Activated CD4-positive, alpha-beta T cell treated with anti-CD3 and anti-CD28 coated beads, Interleukin-2, amount 50 U/mL, for 16 hours (primary cell): ENCODE results near the gene CLHC1.

Experiments used
- DNase-seq: peaks from one replicate; pipeline ENCODE4 v3.0.0-alpha.2; 2020

Gene CLHC1

DNA sequence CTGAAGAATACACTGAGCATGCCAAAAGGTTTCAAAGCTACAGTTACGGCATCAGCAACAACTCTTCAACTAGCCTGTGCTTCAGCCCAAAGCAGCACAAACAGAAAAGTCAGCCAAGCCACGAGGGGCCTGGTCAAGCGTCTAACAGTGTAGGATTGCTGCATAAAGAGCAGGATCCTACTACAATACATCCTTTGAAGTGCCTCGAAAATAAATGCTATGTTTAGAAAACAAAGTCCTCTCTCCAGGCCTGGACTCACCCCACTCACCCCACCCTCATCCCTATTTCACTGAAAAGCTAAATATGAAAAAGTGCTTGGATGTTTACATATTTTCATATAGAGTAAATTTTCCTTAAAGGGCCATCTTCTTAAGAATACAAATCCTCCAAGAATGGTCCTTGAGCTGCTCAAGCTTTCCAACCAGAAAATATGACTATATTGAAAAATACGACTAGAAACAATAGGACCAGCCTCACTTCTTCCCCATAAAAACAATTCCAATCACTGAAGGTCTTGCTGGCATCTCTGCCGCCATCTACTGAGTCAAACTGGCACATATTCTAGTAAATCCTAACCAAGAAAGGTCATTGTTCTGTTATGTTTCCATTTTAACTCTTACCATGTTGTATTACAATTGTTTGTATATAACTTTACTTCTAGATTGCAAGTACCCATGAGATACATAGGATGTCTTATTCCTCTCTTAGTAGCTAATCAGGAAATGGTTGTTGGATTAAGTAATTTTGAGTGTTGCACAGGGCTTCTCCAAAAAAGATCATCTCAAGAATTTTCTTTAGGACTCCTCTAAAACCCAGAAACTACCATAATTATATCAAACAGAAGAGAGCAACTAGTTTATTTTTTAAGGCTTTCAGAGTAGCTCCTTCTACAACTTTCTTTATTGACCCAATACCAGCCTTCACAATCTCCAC, 63.6 kb downstream of the CLHC1 start:
- peak; percentile 45 for DNase-seq

DNA sequence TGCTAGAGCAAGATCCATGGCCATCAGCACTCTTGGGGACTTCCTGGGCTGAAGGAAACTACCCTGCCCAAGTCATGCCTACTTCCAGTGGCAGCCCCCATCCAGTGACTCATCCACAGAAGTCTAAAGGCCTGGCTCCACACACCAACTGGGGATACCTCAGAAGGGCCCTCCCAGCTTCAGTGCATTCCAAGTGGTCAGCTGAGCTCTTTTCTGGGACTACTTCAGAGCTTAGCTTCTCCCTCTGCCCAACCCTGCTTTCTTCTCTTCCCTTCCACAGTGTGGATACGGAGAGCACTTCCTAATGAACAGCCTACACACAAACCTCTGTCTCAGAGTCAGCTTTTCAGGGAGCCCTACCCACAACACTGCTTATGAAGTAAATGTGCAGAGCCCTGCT, 66.5 kb downstream of the CLHC1 start:
- DNase-seq: no peak

DNA sequence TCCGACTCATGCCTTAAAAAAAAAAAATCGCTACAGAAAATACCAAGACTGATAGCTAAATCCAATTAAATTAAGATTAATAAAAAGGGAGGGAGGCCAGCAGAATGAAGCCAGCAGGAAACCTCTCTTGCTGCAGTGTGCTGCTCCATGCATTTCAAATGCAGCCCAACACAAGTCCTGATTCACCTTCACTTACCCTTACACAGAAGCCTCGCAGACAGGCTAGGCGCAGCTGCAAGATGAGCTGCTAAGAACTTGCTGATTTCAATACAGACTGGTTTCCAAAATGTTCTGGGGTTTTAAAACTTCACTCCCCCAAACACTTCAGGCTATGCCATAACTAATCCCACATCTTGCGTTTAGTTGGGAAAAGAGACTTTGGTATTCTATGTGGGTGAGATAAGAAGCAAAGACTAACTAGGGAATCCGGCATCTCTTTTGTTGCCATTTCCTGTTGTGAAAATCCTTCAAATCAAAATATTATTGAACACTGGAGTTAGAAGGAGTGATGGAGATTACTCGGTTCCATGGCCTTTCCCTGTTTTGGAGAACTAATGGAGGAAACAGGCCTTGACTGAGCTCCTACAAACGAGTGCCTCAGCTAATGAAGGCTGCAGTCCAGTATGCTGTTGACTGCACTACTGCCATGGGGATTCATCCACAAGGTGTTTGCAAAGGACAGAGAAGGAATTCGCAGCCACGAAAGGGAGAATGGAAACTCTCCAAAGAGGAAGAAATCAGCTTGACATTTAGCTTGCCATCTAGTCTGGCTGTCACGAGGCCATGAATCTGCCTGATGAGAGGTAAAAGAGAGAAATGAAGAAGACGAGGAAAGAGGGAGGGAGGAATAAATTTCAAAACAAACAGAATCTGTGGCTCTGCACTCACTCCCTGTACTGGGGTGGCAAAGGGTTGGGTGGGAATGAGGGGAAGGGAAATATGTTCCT, 67.3 kb downstream of the CLHC1 start:
- DNase-seq: no peak

DNA sequence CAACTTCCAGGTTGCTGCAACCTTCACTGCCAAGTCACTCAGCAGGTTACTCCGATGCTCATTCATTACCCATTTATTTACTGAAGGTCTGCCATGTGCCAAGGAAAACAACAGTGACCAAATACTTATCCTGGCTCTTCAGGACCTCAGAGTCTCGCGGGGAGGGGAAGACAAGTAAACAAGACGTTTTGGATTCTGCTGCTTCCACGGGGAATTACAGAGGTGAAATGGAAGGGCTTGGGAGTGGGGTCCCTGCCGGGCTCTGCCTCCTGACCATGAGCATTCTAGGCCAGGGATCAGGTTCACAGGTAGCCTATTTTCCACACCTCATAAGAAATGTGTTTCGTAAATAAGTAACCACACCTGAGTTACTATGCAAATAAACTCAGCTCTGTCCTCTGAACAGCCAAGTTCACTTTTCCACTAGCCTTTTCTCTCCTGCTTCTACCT, 68.1 kb downstream of the CLHC1 start:
- no peak for DNase-seq

DNA sequence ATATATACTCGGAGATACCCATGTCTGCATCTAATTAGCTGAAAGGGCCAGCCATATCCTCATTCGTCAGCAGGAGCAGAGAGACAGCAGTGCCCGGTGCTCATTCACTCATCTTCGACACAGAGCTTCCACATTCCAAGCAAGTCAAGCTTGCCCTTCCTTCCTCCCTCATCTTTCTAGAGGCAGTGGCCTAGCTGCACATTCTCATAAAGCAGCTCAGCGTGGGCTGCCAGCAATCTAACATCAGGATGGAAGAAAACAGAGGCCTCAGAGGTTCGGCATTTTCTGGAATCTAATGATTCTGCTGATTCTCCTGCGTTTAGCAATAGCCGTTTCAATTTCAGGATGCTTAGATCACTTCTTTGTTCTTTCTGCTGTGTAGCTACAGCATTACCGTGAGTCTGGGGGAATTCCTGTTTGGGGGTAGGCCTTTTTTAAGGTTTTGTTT, 68.8 kb downstream of the CLHC1 start:
- no peak for DNase-seq

DNA sequence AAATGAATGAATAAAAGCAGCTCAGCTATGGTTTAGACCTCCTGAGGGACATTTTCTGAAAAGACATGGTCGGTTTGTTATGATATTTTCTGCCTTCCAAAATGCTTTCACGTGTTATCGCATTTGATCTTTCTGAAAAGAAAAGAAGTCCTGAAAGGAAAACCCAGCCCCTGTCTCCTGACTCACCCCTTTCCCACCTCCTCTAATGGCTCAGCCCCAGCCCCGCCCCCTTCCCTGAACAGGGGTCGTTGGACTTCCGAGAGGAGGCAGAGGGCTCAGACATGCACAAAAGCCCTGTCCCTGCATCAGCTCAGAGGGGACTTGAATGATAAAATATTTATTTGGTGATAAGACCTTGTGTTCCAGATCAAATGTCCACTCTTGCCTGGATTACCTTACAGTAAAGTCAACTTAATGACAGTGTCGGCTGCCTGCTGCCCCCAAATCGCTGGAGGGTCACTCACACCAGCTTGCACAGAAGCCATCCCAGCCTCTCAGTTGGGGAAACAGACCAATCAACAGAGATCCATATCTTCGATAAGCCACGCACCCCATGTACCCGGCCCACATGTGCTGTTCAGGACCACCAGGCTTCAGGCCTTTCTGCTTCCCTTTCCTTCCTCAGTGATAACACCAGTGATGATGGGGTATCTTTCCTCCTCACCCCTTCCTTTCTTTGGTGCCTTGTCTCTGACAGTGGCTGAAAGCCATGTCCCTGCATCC, 69.6 kb downstream of the CLHC1 start:
- DNase-seq: no peak

DNA sequence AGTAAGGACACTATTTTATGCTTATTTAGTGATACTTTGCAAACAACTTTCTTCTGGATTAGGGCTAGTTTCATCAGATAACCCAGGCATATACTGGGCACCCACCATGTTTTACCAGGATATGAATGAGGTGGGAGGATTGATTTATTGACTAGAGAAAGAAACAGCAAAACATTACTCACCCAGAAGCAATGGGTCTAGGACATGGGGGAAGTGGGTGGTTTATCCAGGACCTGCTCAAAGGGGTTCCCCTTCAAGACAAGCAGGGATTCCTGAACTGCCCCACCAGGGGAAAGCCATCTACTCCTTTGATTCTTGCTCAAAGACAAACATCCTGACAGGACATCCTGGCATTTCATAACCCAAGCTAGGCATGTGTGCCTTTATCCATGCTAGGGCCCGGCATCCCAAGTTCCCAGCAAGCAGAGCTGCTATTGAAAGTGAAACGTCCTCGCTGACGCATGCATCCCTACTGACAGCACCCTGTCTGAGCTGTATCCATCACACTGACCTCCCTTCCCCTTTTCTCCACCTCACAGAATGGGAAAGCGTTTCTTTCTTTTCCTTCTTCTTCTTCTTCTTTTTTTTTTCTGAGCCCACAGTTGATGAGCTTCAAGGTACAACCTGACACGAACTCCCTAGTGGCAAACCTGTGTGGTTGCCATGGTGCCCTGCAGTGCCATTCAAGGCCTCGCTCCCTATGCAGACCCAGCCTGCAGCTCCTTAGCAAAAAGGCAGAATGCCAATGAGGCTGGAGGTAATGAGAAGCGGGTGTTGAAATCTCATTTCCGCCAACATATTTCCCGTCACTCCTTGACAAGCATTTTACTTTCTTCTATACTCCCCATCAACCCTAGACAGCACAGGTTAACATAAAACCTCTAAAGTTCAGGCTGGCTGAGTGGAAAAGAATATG, 70.5 kb downstream of the CLHC1 start:
- DNase-seq: no peak

DNA sequence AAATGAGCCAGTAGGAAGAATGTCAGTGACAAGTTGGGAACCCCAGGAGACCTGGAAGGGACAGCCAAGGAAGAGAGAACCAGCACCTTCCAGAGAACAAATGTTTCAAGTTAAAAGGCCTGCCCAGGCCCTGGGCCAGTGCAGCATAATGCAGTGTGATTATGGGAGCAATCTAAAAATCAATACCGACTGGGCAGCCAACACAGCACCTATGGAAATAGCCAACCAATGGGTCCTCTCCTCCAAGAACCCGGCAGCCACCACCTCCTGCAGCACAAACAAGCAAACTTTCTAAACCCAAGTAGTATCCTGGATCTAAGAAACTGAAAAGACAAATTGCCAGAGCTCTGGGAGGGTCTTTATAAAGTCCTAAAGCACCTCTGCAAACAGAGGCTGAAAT, 71.7 kb downstream of the CLHC1 start:
- no peak for DNase-seq

DNA sequence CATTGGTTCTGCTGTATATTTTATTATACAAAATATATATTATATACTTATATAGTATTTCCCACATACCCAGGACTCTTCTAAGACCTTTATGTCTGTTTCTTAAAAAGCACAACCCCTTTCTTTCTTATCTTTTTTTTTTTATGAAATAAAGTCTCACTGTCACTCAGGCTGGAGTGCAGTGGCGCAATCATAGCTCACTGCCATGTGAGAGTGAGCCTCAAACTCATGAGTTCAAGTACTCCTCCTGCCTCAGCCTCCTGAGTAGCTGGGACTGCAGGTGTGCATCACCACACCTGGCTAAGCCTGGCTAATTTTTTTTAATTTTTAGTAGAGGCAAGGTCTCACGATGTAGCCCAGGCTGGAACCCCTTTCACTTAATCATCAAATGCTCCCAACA, 72.3 kb downstream of the CLHC1 start:
- no peak for DNase-seq

DNA sequence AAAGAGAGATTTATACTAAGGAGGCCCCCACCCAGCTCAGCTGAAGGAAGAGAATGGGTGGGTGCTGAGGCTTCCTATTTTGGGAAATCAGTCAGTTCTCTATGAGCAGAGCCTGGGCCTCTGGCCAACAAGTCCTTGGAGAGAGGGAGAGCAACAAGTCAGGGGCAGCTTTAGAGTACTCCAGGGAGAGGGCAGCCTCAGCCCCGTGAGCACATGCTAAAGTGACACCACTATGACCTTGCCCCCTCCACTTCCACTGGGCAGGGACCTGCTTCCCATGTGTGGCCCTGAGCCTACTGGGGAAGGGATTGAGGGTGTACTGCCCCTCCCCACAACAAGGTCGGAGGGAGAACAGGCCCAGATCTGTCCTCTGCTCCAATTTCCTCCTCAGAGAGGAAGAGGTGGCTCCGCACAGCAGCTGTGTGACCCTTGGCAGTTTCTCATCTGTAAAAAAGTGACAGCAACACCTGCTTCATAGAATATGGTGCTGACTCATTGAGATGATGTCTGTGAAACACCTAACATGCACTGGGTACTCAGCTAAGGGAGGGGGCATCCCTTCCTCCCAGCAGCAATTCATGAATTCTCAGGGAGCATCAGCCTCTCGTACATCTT, 72.9 kb downstream of the CLHC1 start:
- DNase-seq: no peak

DNA sequence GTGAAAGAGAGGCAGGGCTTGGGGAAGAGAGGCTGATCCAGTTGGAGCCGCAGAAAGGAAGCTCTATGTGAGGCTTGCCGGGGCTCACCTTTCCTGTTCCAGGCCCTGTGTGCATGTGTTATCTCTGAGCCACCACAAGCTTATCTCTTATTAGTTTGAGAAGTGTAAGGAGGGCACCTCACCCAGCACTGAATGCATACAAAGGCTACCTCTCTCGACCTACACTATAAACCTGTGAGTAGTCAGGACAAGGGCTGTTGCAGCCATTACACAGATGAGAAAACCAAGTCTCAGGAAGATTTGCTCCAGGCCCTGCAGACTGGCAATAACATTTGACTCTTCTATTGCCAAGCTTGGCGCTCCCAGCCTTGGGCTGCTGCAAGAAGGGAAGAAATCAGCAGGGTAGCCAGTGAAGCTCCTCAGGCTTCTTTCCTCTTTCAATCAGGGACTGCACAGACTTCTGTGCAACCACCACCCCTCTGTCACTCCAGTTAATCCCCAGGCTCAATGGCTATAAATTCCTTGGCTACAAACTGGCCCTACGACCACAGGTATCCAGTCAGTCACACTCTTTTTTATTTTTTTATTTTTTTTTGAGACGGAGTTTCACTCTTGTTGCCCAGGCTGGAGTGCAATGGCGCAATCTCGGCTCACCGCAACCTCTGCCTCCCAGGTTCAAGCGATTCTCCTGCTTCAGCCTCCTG, 73.8 kb downstream of the CLHC1 start:
- DNase-seq: no peak

DNA sequence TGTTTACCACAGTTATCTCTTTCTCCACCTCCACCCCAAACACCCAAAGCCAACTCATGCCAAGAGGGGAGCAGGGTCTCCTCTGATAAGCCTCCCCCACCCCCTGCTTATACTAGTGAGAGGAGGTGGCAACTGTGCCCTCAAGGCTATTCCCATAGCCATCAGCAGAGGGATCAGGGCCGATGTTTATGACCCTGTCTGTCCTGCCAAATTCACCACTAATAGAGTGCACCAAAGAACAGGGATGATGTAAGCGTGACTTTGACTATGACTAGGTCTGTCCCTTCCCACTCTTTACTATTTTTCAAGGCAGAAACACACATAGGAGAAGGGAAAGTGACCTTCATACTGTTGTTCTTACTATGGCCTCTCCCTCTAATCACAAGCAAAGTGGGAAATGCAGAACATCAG, 74.6 kb downstream of the CLHC1 start:
- peak; percentile 21 for DNase-seq

DNA sequence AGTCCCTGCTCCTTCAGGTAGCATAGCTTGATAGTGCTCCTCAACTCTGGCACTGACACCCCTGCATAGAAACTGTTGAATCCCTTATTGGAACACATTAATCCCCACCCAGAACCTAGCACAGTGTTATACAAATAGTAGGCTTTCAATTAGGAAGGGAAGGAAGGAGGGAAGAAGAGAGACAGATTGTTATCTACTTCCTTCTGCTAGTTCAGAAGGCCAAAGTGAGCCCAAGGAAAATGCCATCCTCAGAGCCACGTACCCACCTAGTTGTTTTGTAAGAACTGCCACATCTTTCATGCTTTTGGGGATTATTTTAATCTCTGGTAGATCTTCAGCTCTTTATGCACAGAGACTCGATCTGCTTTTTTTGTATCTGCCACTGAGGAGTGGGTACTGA, 75.1 kb downstream of the CLHC1 start:
- DNase-seq: no peak

DNA sequence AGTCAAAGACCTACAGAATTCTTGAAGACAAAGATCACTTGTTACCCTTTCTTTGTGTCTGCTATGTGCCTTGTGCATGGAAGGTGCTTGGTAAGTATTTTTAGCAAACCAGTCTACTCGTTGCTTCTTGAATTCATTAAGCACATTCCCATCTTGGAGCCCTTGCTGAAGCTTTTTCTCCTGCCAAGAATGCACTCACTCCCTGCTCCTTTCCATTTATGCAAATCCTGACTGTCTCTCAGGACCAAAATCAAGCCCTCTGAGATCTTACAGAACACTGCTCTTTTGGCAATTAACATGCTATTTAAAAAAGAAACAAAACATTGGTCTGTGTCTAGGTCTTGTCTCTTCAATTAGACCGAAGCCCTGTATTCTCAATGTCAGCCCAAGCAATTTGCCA, 75.8 kb downstream of the CLHC1 start:
- DNase-seq: no peak

DNA sequence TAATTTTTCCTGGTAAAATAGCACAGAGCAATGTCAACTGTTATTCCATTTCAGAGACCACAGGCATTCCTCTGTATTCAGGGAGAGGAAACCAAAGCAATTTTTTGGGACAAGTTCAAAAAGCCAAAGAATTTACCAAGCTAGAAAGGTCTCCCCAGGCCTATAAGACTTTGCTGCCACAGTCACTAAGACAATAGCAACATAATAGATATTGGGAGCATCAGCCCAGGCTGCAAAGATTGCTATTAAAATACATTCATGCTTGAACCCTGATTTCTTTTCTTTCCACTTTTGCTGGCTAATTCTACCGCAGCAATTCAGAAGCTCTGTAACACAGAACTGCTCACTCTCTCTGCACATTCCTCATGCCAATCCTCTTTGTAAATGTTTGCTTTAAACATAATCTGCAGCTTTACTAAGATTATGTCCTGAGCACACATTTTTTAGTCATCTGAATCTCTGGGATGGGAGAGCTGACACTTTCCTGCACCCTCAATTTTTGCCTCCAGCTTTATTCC, 76.3 kb downstream of the CLHC1 start:
- DNase-seq: no peak

DNA sequence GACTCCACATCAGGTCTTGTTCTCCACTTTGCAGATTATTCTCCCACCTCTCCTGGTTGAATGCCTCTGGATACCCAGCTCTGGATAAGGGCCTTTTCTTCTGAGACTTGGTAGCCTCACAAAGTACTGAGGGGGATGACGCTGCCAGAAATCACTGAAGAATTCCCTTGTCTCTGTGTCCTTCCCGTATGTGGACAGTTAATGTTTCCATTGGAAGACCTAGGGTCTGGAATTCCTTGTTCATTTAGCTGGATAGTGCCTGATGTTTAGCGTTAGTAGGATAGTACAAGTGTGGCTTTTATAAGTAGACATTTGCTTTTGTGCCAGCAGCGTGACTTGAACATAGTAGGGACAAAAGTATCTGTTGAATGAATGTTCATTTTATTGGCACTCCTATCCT, 76.9 kb downstream of the CLHC1 start:
- DNase-seq: no peak

DNA sequence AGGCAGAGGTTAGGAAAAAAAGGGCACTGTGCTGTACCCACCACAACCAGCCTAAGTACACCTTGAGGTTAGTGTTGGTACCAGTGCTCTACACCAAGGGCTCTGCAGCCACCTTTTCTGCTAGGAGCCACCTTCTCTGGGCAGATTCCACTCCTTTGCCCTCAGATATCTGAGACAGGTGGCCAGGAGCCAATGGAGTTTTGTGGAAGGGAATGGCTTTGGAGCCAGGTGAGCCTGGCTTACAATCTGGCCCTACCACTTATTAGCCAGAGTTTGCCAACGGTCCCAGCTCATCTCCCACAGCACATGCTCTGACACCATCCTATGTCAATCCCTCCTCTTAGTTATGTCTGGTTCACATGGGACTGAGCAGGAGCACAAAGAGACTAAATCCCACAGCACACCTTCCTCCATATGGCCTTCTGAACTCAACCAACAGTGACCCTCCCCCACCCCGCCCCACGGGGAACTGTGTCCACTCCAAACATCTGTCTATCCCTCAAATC, 77.5 kb downstream of the CLHC1 start:
- DNase-seq: no peak

DNA sequence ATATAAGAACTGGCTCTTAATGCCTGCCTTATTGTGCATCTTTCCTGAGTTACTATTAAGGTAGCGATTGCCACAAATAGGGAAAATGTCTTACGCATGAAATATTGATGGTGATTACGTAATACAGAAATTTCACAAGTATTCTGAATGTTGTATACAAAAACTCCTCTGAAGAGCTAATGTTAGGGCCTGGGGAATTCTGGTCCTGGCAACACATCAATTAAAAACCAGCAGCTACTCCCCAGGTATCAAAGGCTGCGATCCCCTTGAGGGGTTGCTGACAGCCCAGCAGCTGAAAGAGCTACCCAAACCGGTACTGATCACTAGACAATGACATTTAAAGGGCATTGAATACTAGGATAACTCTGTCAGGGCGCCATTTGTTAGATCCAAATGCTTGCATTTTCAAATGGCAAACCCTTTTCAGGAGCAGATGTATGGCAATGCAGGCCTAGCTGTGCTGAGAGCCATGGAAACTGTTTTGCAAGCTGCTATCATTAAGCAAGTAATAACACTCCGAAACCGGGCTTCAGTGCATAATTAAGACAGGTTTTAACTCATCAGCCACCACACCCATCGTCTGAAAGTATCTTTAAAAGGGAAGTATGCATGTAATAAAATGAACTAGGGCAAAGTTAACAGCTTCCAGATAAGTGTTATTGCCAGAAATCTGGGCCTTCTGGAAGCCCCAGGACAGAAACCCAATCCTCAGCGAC, 78.4 kb downstream of the CLHC1 start:
- DNase-seq: no peak
